ENCODE data around the gene KPNB1.

GRCh38 chr17:47634870-47635269 is 14.8 kb upstream of the KPNB1 start:
- no peak for TF ChIP-seq CTCF (IDR thresholded peaks at IDR 0.05)
- no peak for TF ChIP-seq POLR2A (IDR thresholded peaks at IDR 0.05)
- TF ChIP-seq EP300 (IDR thresholded peaks at IDR 0.05): no peak

All from tibial nerve (tissue), 4 donors.